Measurements from ENCODE around the gene LRP11.
"Not testable (repeated sequence)": the region's sequence is repeated elsewhere in the genome, so short reads cannot be mapped to it uniquely, and the experiment has no call there.

Gene LRP11

DNA sequence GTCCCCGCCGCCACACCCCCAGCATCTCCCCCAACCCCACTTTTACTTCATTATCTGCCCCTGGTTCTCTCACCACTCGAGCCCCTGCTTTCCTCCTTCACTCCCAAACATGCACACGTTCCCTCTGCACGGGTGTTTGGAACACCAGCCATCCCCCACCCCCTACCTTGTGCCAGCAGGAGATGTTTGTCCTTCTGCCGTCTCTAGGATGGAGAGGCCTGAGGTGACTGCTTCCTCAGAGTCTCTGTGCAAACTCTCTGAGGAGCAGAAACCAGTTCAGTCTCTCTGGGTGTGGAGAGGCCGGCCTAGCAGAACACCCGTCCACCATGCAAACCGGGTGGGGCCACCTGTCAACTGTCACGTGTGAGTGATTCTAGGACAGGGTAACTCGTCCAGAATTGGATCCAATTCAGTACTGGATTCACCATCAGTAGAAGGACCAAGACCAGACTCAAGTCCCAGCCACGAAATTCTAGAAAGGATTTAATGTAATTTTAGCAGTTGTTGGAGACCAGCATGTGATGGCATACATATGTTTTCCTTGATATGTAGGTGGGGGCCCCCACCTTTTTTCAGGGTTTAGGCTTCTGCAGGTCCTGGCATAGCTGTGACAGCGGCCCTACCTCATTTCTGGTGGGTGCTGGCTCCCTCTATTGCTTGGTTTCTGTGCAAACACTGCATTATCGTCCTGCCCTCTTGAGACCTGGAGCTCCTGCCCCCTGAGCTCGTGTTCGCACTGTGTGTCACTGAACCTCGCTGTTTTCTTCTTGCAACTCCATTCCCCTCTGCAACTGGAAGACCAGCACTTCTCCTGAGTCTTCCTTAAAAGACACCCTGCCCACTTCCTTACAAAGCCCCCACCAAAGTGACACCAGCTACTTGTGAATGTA, 33.9 kb upstream of the LRP11 start, which contains the start of gene RAET1E:
TSS of gene RAET1E (minus strand) at position 259 of the 890 bp plus-strand sequence. CDS start 7,212 bp downstream, outside the sequence.
- no peak for DNase-seq

DNA sequence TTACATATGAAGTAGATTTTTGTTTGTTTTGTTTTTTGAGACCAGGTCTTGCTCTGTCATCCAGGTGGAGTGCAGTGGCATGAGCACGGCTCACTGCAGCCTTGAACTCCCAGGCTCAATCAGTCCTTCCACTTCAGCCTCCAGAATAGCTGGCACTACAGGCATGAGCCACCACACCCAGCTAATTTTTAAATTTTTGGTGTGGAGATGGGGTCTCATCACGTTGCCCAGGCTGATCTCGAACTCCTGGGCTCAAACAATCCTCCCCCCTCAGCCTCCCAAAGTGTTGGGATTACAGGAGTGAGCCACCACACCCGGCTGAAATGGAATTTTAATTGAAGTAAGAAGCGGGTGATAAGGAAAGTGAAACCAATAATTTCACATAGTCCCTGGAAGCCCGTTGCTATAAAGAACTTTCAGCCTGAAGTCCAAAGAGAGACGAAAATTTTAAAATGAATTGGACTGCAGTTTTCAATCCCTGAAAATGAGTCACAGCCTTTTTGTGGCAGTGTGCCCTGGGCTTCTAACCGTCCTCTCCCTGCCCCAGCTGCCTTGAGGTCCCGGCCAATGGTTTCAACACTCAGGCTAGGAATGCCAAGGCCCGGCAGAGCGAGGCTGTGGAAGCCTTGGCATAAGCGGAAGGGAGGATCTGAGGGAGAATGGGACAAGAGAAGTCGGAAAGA, 33.0 kb upstream of the LRP11 start:
- DNase-seq = peak; percentile 39 to 81

DNA sequence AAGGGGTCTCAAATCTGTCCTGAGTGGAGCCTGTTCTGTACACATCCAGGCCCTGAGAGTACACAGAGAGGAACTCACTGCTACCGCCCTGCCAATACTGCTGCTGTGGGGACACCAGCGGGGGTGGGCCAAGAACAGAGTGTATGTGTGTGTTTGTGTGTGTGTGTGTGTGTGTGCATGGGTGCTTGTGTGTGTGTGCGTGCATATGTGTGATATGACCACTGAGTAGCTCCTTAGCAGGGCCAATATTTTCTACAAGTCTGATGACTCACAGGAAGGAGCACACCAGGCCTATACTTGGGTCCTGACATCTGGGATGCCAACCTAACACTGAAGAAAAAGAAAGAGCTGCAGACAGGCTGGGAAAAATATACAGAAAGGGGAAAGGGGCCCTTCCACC, 32.3 kb upstream of the LRP11 start:
- no peak for DNase-seq

DNA sequence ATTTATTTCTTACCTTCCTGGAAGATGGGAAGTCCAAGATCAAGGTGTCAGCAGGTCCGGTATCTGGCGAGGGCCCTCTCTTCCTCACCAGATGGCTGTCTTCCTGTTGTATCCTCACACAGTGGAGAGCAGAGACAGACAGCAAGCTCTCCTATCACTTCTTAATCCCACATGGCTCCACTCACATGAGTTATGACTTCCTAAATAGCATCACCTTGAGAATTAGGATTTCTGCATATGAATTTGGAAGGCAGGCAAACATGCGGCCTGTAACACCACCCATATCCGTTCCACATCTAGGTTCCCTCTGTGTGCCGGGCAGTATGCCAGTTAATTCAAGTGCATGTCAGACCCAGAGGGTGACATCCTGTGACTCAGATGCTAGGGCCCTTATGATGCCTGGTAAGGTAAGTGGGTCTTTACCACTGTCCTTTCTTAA, 31.7 kb upstream of the LRP11 start:
- peak in 1 of 2 experiments; percentile 10 for DNase-seq

DNA sequence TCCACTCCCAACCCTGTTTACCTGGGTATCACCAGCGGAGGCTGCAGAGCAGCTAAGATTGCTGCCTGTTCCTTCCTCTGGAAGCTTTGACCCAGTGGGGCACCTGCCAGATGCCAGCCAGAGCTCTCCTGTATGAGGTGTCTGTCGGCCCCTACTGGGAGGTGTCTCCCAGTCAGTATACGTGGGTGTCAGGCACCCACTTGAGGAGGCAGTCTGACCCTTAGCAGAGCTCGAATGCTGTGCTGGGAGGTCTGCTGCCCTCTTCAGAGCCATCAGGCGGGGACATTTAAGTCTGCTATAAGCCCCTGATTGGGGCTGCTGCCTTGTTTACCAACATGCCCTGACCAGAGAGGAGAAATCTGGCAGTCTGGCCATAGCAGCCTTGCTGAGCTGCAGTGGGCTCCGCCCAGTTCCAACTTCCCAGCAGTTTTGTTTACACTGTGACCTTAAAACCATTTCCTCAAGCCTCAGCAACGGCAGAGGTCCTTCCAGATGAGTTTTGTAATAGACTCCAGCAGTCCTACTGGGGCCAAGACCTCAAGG, 31.0 kb upstream of the LRP11 start:
- DNase-seq = no peak

DNA sequence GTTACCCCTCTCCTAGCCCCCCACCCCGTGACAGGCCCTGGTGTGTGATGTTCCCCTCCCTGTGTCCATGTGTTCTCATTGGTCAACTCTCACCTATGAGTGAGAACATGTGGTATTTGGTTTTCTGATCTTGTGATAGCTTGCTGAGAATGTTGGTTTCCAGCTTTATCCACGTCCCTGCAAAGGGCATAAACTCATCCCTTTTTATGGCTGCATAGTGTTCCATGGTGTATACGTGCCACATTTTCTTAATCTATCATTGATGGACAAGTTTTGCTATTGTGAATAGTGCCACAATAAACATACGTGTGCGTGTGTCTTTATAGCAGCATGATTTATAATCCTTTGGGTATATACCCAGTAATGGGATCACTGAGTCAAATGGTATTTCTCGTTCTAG, 27.7 kb upstream of the LRP11 start:
- not testable (repeated sequence) for DNase-seq

DNA sequence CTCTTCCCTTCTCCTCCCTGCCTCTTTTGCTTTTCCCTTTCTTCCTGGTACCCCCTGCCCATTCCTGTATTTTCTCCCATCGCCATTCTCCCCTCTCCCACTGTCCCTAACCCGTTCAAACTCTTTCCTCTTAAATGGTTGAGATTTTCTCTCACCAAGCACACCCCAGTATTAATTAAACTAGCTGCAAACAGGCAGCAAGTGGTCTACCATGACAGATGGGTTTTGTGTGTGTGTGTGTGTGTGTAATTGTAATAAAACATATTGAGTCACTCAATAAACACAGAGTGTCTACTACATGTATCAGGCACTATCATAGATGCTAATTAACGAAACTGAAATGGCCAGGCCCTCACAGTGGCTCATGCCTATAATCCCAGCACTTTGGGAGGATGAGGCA, 27.1 kb upstream of the LRP11 start:
- no peak for DNase-seq

DNA sequence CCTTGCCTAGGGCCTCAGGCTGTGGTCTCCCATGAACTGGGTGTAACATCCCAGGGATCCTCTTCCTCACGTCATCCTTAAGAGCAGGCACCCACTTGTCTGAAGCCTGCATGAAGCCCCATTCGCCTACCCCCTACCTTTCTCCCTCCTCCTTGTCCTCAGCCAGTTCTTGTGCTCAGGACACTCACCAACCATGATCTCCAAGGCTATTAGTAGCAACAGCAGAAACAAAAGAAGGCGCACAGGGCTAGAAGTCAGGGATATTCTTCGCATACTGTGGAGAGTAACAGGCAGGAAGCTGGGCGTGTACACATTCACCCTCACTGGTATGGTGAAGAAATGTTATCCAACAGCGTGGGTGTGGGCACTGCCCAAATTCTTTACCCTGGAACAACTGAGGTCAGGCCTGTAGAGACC, 26.5 kb upstream of the LRP11 start:
- no peak for DNase-seq

DNA sequence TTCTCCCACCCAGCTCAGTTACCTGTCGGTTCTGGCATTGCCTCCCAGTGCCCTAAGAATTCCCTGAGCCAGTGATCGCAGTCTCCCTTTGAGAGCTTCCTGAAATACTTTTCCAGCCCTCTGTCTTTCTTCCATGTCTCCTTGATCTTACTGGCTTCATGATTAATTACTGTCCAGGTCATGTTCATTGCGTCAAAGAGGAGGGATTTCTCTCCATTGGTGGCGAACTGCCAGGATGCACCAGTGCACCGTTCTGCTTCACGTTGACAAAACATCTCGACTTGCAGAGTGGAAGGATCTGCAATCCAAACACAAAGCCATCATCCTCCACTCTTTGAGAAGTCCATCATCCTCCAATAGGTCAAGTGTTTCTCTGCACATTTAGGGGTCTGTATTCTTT, 25.2 kb upstream of the LRP11 start:
- no peak for DNase-seq

DNA sequence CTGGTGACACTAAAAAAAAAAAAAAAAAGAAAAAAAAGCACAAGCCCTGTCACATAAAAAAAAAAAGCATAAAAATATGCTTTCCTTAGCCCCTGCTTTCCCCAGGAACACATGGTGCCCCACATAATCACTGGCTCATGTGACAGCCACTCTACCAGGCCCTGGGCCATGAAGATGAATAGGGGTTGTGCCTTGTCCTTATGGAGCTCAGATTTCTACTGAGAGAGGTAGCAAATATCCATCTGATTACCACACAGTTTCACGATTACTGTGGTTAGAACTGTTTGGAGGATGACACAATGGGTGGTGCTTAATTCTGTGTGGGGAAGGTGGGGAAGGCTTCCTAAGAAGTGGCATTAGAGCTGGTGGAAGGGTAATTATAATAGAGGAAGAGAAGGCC, 24.5 kb upstream of the LRP11 start:
- DNase-seq = no peak

DNA sequence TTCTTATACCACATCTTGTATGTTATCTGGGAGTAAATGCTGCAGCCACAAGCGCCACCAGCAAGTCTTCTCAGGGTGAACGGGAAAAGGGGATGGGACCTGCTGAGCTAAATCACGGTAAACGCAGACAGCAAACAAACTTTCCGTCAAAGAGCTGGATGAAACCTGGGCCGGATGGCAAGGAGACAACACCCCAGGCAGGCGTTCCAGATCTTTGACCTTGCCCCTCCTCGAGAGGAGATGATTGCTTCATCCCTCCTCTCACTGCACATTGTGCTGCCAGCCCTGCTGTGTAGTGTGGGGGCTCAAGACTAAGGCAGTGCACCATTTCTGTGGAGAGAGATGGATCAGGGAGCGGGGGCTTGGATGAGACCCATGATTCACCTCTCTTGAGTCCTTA, 23.9 kb upstream of the LRP11 start:
- no peak for DNase-seq

DNA sequence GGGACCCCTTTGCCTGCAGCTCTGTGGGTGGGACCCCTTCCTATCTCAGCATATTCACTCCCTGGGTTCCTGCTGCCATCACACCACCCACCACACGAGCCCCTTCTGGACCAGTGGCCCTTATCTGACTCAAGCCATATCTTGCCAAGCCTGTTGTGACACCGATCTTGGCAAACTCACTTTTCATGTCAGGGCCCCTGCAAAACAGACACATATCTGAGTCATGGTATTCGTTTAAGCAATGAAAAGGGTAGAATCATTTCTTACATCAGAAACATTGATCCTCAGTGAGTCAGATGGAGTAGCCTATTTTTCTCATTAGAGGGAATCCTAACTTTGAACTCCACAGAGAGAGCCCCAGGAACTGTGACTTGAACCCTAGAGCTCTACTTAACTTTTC, 23.2 kb upstream of the LRP11 start:
- DNase-seq = no peak

DNA sequence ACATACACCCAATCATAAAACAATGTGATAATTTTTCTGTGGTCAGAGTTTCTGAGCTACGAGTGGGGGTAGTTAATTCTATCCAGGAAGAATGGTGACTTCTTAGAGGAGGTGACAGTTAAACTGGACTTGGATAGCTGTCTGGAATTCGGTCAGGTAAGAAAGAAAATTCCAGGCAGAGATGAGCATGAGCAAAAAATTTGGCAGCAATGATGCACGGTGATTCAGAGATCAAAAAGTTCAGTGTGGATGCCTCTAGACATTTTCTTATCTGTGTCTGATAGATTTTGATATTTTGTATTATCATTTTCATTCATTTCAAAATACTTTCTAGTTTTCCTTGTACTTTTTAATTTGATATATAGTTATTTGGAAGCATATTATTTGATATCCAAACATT, 21.7 kb upstream of the LRP11 start:
- no peak for DNase-seq

DNA sequence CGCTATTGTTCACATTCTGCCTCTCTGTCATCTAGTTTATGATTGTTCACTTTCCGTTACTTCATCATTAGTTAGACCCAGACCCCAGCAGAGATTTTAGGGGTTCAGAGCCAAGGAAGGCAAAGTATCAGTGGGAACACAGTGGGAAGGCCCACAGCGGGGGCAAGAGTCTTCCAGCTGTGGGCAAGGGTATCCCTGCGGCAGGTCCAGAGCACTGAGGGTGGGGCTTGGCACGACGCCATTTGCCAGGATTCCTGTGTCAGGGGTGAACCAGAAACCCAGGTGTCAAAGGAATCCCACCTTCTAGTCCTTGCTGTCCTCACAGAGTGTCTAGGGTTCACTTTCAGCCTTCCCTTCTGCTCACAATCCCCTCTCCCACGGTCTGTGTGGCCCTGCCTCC, 20.5 kb upstream of the LRP11 start:
- DNase-seq = no peak

DNA sequence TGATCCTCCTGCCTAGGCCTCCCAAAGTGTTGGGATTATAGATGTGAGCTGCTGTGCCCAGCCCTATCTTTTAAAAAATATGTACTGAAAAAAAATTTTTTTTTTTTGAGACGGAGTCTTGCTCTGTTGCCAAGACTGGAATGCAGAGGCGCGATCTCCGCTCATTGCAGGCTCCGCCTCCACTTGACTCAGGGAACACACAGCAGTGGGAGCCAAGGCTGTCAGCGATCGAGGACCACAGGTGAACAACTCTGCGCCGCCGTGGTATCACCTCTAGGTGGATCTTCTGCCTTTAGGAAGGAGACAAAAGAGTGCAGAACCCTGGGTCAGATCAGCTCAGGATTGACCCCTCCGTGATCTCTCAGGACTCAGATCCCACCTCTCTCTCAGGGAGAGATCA, 20.1 kb upstream of the LRP11 start:
- DNase-seq = no peak

DNA sequence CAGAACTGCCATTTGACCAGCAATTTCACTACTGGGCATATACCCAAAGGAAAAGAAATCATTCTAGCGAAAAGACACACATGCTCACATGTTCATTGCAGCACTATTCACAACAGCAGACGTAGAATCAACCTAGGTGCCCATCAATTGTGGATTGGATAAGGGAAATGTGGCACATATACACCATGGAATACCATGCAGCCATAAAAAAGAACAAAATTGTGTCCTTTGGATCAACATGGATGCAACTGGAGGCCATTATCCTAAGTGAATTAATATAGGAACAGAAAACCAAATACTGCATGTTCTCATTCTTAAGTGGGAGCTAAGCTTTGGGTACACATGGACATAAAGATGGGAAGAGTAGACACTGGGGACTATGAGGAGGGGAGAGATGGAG, 17.7 kb upstream of the LRP11 start:
- DNase-seq = no peak

DNA sequence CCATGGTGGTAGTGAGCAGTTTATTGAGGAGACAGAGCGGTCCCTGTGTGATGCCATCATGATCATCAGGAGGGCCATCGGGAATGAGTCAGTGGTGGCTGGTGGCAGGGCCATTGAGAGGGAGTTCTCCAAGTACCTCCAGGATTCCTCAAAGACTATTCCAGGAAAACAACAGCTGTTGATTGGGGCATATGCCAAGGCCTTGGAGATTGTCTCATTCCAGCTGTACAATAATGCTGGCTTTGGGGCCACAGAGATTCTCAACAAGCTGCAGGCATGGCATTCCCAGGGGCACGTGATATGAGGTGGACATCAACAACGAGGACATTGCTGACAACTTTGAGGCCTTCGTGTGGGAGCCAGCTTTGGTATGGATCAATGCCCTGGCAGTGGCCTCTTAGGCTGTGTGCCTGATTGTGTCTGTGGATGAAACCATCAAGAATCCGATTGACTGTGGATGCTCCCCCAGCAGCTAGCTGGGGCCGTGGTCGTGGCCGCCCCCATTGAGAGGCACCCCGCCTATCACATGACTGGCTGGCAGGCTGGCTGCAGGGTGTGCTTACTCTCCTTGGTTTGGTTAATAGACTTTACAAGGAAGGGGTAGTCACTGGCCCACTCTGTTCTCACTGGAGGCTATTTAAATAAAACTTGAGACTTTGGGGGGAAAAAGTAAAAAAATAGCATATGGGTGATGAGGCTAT, 17.1 kb upstream of the LRP11 start:
- DNase-seq = peak in 1 of 2 experiments; percentile 5

DNA sequence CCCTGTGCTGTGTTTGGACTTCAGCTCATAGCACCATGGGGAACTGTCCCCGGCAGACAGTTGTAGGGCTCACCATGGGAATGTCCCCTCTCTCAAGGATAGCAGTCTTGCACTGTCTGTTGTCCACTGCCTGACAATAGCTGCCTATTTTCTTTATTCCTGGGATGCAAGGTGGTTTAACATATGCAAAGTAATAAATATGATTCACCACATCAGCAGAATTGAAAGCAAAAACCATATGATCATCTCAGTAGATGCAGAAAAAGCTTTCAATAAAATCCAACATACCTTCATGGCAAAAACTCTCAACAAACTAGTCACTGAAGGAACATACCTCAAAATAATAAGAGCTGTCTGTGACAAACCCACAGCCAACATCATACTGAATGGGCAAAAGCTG, 13.5 kb upstream of the LRP11 start:
- no peak for DNase-seq

DNA sequence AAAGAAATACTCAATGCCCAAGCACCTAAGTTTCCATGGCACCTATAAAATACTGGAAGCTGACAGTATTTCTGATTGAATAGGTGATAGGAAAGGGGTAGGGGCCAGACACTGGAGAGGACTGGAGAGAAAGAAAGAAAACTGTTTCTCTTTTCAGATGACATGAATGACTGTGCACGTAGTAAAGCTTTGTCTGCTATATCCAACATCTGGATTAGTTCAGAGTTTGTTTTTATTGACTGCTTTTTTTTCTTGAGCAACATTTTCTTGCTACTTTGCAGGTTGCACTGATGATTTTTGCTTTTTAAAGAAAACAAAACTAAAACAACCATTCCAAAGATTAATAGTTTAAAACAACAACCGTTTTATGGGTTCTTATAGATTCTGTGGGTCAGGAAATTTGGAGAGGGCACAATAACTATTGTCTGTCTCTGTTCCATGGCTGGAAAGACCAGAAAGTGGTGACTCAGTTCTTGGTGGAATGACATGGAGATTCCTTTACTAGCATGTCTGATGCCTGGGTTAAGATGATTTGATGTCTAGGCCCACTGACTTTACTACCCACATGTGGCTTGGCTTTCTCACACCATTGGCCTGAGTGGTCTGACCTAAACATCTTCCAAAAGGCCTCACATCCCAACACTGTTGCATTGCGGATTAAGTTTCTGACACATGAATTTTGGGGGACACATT, 12.2 kb upstream of the LRP11 start:
- DNase-seq = no peak

DNA sequence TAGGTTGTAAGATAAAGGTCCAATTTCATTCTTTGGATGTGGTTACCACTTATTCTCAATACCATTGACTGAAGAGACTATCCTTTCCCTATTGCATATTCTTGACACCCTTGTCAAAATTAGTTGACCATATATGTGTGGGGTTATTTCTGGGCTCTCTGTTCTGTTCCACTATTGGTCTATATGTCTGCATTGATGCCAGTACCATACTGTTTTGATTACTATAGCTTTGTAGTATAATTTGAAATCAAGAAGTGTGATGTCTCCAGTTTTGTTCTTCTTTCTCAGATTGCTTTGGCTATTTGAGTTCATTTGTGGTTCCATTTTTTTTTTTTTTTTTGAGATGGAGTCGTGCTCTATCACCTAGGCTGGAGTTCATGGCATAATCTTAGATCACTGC, 8.1 kb upstream of the LRP11 start:
- no peak for DNase-seq

DNA sequence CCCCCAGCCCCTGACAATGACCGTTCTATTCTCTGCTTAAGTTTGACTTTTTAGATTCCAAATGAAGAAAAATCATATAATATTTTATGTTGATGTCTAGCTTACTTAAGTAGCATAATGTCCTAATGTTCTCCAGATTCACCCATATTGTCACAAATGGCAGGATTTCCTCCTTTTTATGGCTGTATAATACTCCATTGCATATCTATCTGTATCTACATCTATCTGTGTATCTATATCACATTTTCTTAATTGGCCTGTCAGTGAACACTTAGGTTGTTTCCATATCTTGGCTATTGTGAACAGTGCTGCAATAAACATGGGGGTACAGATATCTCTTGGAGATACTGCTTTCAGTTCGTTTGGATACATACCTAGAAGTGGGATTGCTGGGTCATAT, 7.0 kb upstream of the LRP11 start:
- no peak for DNase-seq

DNA sequence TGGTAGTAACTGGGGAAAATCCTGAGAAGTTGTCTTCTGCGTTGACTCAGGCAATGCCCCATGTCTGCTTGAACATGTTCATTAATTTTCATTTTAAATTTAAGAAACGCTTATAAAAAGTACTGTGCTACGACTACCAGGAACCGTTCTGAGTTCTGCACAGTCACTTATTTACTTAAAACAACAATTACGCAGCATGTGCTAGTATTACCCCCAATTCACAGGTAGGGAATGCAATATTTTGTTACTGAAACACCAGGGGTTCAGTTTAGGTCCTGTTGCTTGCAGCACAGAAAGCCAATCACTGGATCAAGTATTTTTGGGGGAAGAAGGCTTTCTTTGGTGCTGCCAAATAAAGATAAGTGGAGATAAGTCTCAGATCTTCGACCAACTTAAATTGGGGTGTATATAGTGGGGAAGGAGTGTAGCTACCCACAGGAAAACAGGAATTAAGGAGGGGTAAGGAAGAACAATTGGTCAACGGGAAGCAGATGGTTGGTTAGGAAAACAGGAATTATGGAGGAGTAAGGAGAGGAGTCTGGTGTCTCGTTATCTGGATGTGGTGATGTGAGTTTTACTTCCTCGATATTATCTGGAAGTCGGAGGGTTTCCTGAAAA, 5.2 kb upstream of the LRP11 start:
- DNase-seq = no peak

Measured in NCI-H446 (cell line).